Endothelial cell of umbilical vein (primary cell): ENCODE results near the gene HINFP. TPM values are rescaled to one million over a fixed set of nuclear protein-coding genes. Genes with fewer than 3 reads are reported as not detected.

ENCODE experiments used
- BruUV-seq: library from RNA; stranded (reverse); fragments of 400-500 nt; replicated peaks from 2 replicates; lab custom pipeline; 2021; lab: Mats Ljungman, UMichigan
- CTCF ChIA-PET: fragments of 300-600, 350-600 bp; sonication (Branson Sonifier 250); formaldehyde crosslinking; loops from one replicate; lab custom pipeline; 2021; ENCODE audit warnings: antibody characterized with exemption, inconsistent platforms; lab: Charles Lee
- POLR2A ChIA-PET: fragments of 300-600, 350-600 bp; sonication (Branson Sonifier 250); formaldehyde crosslinking; loops from one replicate; lab custom pipeline; 2021; ENCODE audit warnings: antibody characterized with exemption, inconsistent platforms; lab: Charles Lee
- DNase-seq: peaks from one replicate; pipeline ENCODE4 v3.0.0-alpha.2; 2011; ENCODE audit warnings: low read depth, low spot score
- FAIRE-seq: peaks from 2 replicates; lab custom pipeline; 2011; peaks lifted over from hg19 to GRCh38; lab: Jason Lieb, UNC
- H2AFZ ChIP-seq: 2 replicates; pipeline ENCODE4 v1.6.0; 2012; ENCODE audit warnings: low read depth, low read length, control low read depth, inconsistent platforms
- H3K27ac ChIP-seq: 2 replicates; pipeline ENCODE4 v1.5.1; 2011; ENCODE audit warnings: low read depth, mild to moderate bottlenecking, control low read depth, low read length, moderate library complexity; ENCODE audit not compliant: insufficient read depth
- H3K27me3 ChIP-seq, 2 experiments: 2 replicates each; pipeline versions ENCODE4 v1.6.0 to v1.6.1; 2011; ENCODE audit warnings: low read length in 2 of 2, mixed read lengths in 1 of 2; ENCODE audit not compliant: control insufficient read depth in 2 of 2, insufficient read depth in 2 of 2
- H3K36me3 ChIP-seq, 2 experiments: 2 replicates in 1 of 2; 3 replicates in 1 of 2; pipeline ENCODE4 v1.5.1; 2011; ENCODE audit warnings: low read length in 2 of 2, mild to moderate bottlenecking in 1 of 2, moderate library complexity in 1 of 2; ENCODE audit not compliant: control insufficient read depth in 2 of 2, insufficient read depth in 2 of 2; ENCODE audit errors: extremely low read depth in 1 of 2
- H3K4me1 ChIP-seq: 3 replicates; pipeline ENCODE4 v1.5.1; 2011; ENCODE audit warnings: mild to moderate bottlenecking, low read length; ENCODE audit not compliant: control insufficient read depth, insufficient read depth; ENCODE audit errors: extremely low read depth
- H3K4me2 ChIP-seq: 2 replicates; pipeline ENCODE4 v1.6.1; 2011; ENCODE audit warnings: low read length, control low read depth, mixed read lengths; ENCODE audit not compliant: insufficient read depth
- H3K4me3 ChIP-seq, 3 experiments: fragments of 200-600 bp in 1 of 3; sonication (generic), shearing (Covaris generic) in 1 of 3; replicated peaks in 1 of 3; 2 replicates each; pipeline ENCODE4 v1.5.1; 2011 to 2016; ENCODE audit warnings: control low read depth in 3 of 3, low read length in 3 of 3, mild to moderate bottlenecking in 2 of 3, inconsistent platforms in 1 of 3, low read depth in 1 of 3, moderate library complexity in 1 of 3; ENCODE audit not compliant: insufficient read depth in 1 of 3
- H3K79me2 ChIP-seq: 2 replicates; pipeline ENCODE4 v1.6.0; 2012; ENCODE audit warnings: low read length, inconsistent platforms; ENCODE audit not compliant: control insufficient read depth, insufficient read depth
- H3K9ac ChIP-seq: replicated peaks from 2 replicates; pipeline ENCODE3; 2011; ENCODE audit warnings: low read length, control low read depth; ENCODE audit not compliant: insufficient read depth; ENCODE audit errors: extremely low read depth
- H3K9me1 ChIP-seq: replicated peaks from 3 replicates; pipeline ENCODE4 v1.6.0; 2011; ENCODE audit warnings: mild to moderate bottlenecking, low read length; ENCODE audit not compliant: control insufficient read depth, insufficient read depth; ENCODE audit errors: extremely low read depth
- H3K9me3 ChIP-seq: replicated peaks from 2 replicates; pipeline ENCODE4 v1.5.1; 2012; ENCODE audit warnings: low read length, inconsistent platforms; ENCODE audit not compliant: control insufficient read depth, insufficient read depth
- H4K20me1 ChIP-seq: replicated peaks from 2 replicates; pipeline ENCODE3; 2011; ENCODE audit warnings: mild to moderate bottlenecking, low read length; ENCODE audit not compliant: control insufficient read depth, insufficient read depth; ENCODE audit errors: extremely low read depth
- CTCF ChIP-seq, 2 donors: IDR thresholded peaks; 1 replicate in 1 of 2; 2 replicates in 1 of 2; pipeline ENCODE4 v1.5.1; 2011; ENCODE audit warnings: low read length in 2 of 2, mild to moderate bottlenecking in 2 of 2, moderate library complexity in 2 of 2, control low read depth in 1 of 2, inconsistent platforms in 1 of 2, low read depth in 1 of 2; ENCODE audit not compliant: insufficient read depth in 1 of 2; ENCODE audit errors: extremely low read depth in 1 of 2
- EZH2 ChIP-seq: IDR thresholded peaks from 2 replicates; pipeline ENCODE4 v1.6.1; 2012; ENCODE audit warnings: borderline replicate concordance, low read depth, mild to moderate bottlenecking, moderate library complexity, low read length, inconsistent platforms; ENCODE audit not compliant: severe bottlenecking
- FOS ChIP-seq: IDR thresholded peaks from 2 replicates; pipeline ENCODE4 v1.6.1; 2011; ENCODE audit warnings: mild to moderate bottlenecking, low read length, moderate library complexity, borderline replicate concordance; ENCODE audit not compliant: insufficient read depth
- GATA2 ChIP-seq: IDR thresholded peaks from 2 replicates; pipeline ENCODE4 v1.7.0; 2011; ENCODE audit warnings: low read depth, mild to moderate bottlenecking, moderate library complexity, mixed read lengths, low read length; ENCODE audit not compliant: insufficient read length, insufficient read depth
- JUN ChIP-seq: IDR thresholded peaks from 2 replicates; pipeline ENCODE4 v1.6.1; 2011; ENCODE audit warnings: borderline replicate concordance, low read depth; ENCODE audit not compliant: insufficient read length, insufficient read depth
- MAX ChIP-seq: IDR thresholded peaks from 2 replicates; pipeline ENCODE4 v1.6.1; 2011; ENCODE audit not compliant: insufficient read depth, insufficient read length
- MYC ChIP-seq: IDR thresholded peaks from one replicate; pipeline ENCODE4 v1.6.1; 2011; ENCODE audit warnings: mild to moderate bottlenecking, low read depth, low read length
- POLR2A ChIP-seq: IDR thresholded peaks from 2 replicates; pipeline ENCODE4 v1.6.1; 2012; ENCODE audit warnings: low read depth, mild to moderate bottlenecking, control low read depth, low read length
- POLR2AphosphoS5 ChIP-seq: IDR thresholded peaks from 2 replicates; pipeline ENCODE4 v1.6.1; 2012; ENCODE audit warnings: low read depth, mild to moderate bottlenecking, control low read depth, low read length, moderate library complexity; ENCODE audit not compliant: insufficient read depth
- dilution Hi-C: fragments of 300-500 bp; cut with MboI; formaldehyde crosslinking; loops from one replicate; pipeline ENCODE4 v1.15.0; 2019; ENCODE audit warnings: low sequenced_read_pairs; ENCODE audit not compliant: extremely low pct_ligation_motif_present
- intact Hi-C: fragments of 100-400 bp; cut with micrococcal nuclease; formaldehyde crosslinking; loops from one replicate; pipeline ENCODE4 v1.10.0; 2022
- polyA plus RNA-seq, 4 experiments: library from polyadenylated mRNA; depleted of rRNA in 3 of 4; stranded (reverse) in 3 of 4; unstranded in 1 of 4; fragments of >200 nt; gene quantifications; 2 replicates each; pipeline versions ENCODE4 v1.2.1 to v1.2.3, GENCODE V29; 2011 to 2012; ENCODE audit warnings: missing spikeins in 1 of 4
- total RNA-seq: library from RNA; stranded (reverse); gene quantifications from 2 replicates; pipeline ENCODE4 v1.2.3, GENCODE V29; 2021

The HINFP gene
- total and polyA plus RNA-seq, 2 donors (not counting 3 experiments of a cell fraction or from before 2014, with no cell fraction given) = 30.8 to 33.4 TPM

DNA sequence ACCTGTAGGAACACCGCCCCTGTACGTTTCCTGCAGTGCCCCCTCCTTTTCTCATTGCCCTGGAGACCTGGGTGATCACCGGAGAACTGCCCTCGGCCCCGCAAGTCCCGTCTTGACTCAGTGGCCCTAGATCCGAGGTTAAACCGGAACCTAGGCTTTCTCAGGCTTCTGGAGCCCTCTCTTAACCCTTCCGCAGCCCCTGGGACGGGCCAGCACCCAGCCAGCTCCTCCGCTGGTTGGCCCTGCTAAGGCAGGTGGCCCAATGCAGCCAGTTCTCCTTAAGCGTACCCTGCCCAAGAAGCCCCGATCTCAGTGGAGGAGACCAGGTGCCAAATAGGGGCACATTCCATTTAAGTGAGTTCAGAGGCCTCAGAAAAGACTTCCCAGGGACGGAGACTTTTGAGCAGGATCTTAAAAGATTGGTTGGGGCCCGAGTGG, 47.9 kb downstream of the HINFP start:
- BruUV-seq = TSS peak; percentile 72
- intact Hi-C loops = loop anchor here (2.0 kb wide), 1 partner anchor 20 kb away; the partner anchor contains the start of gene ABCG4
- dilution Hi-C loops = no loop called here

More for the DNA sequence above, 47.9 kb downstream of the HINFP start:
- no peaks in the 10 kb centered on the region for H3K79me2 ChIP-seq
- FAIRE-seq (peak; percentile 72), DNase-seq (peak; percentile 48)
- H3K9ac ChIP-seq = peak overlapping the region; percentile 77
- H4K20me1 ChIP-seq = no peaks in the 10 kb centered on the region
- H3K4me1 ChIP-seq = peaks cover 11% of the 10 kb centered on the region
- H3K9me1 ChIP-seq = no peaks in the 10 kb centered on the region
- TF ChIP-seq MAX (no peak), CTCF (IDR thresholded peaks at IDR 0.05; ENCODE audit: extremely low read depth in 1 of 2, insufficient read depth in 1 of 2, low read depth in 1 of 2, low read length in 2 of 2) (no peak), GATA2 (no peak), MYC (no peak), EZH2 (no peak), FOS (no peak), JUN (no peak), POLR2AphosphoS5 (no peak), POLR2A (no peak)
- H3K36me3 ChIP-seq = no peaks in the 10 kb centered on the region
- H3K4me3 ChIP-seq = peak overlapping the region in 2 of 3 experiments; percentile 17 to 48
- H3K9me3 ChIP-seq = no peaks in the 10 kb centered on the region
- peak overlapping the region; percentile 55 for H3K27ac ChIP-seq
- POLR2A ChIA-PET = interaction anchor here (0.6 to 1.0 kb wide), 4 partner anchors 8 to 26 kb away, joined by 3 to 10 read pairs (median 4); no protein-coding TSS in a partner anchor
- no peaks in the 10 kb centered on the region for H3K27me3 ChIP-seq
- H3K4me2 ChIP-seq = peak overlapping the region; percentile 54
- H2AFZ ChIP-seq = peak overlapping the region; percentile 71
- CTCF ChIA-PET = interaction anchor here (0.8 to 2.0 kb wide), 21 partner anchors 8 to 169 kb away, joined by 3 to 43 read pairs (median 4); partner anchors contain the start of gene HINFP
